GM23338 (cell line): ENCODE measurements around the gene FAF1. TPM values are rescaled to one million over a fixed set of nuclear protein-coding genes. Genes with fewer than 3 reads are reported as not detected.

Experiments
- ATAC-seq: fragments of 200-7000 bp; cut with Tn5 transposase; 3 replicates; pipeline ENCODE4 v1.9.1; 2020
- DNase-seq: peaks from one replicate; pipeline ENCODE4 v3.0.0-alpha.2; 2015; ENCODE audit warnings: low spot score
- H2AFZ ChIP-seq: fragments of 200-600 bp; sonication (generic); 2 replicates; pipeline ENCODE4 v1.8.0; 2016; ENCODE audit warnings: antibody characterized with exemption, mild to moderate bottlenecking, moderate library complexity
- H3F3A ChIP-seq: fragments of 200-600 bp; sonication (generic); replicated peaks from 2 replicates; pipeline ENCODE4 v1.8.0; 2017; ENCODE audit warnings: antibody characterized with exemption, mixed run types, low read depth
- H3K27ac ChIP-seq: fragments of 200-600 bp; sonication (generic); 2 replicates; pipeline ENCODE4 v1.6.1; 2016; ENCODE audit warnings: low read depth
- H3K27me3 ChIP-seq: fragments of 200-600 bp; sonication (generic); 2 replicates; pipeline ENCODE4 v1.8.0; 2016; ENCODE audit warnings: mild to moderate bottlenecking, mixed run types, moderate library complexity; ENCODE audit not compliant: insufficient read depth
- H3K36me3 ChIP-seq: fragments of 200-600 bp; sonication (generic); 2 replicates; pipeline ENCODE4 v1.8.0; 2016; ENCODE audit warnings: mild to moderate bottlenecking; ENCODE audit not compliant: insufficient read depth
- H3K4me1 ChIP-seq: fragments of 200-600 bp; sonication (generic); 2 replicates; pipeline ENCODE4 v1.8.0; 2016; ENCODE audit warnings: mild to moderate bottlenecking, moderate library complexity; ENCODE audit not compliant: insufficient read depth
- H3K4me2 ChIP-seq: fragments of 200-600 bp; sonication (generic); 2 replicates; pipeline ENCODE4 v1.7.1; 2017; ENCODE audit warnings: mixed run types
- H3K4me3 ChIP-seq: fragments of 200-600 bp; sonication (generic); 2 replicates; pipeline ENCODE4 v1.6.1; 2016; ENCODE audit warnings: mixed run types
- H3K79me2 ChIP-seq: fragments of 200-600 bp; sonication (generic); replicated peaks from 2 replicates; pipeline ENCODE4 v1.8.0; 2017; ENCODE audit warnings: mild to moderate bottlenecking; ENCODE audit not compliant: insufficient read depth
- H3K9me2 ChIP-seq: fragments of 200-600 bp; sonication (generic); 2 replicates; pipeline ENCODE4 v1.8.0; 2017; ENCODE audit not compliant: insufficient read depth
- H4K20me1 ChIP-seq: fragments of 200-600 bp; sonication (generic); replicated peaks from 2 replicates; pipeline ENCODE4 v1.8.0; 2017; ENCODE audit warnings: mild to moderate bottlenecking; ENCODE audit not compliant: insufficient read depth
- H3K27ac Mint-ChIP-seq: 2 replicates; pipeline ENCODE4 v1.8.0; 2020; ENCODE audit warnings: inconsistent platforms, mild to moderate bottlenecking, moderate library complexity, mixed read lengths
- H3K27me3 Mint-ChIP-seq: 3 replicates; pipeline ENCODE4 v1.8.0; 2022; ENCODE audit warnings: low read depth, mild to moderate bottlenecking, moderate library complexity, mixed read lengths, inconsistent platforms; ENCODE audit not compliant: insufficient read depth, poor library complexity
- H3K36me3 Mint-ChIP-seq: 3 replicates; pipeline ENCODE4 v1.8.0; 2021; ENCODE audit warnings: low read depth, mild to moderate bottlenecking, inconsistent platforms, moderate library complexity, mixed read lengths
- H3K4me1 Mint-ChIP-seq: 3 replicates; pipeline ENCODE4 v1.8.0; 2020; ENCODE audit warnings: mild to moderate bottlenecking, inconsistent platforms, mixed read lengths
- H3K4me3 Mint-ChIP-seq: 3 replicates; pipeline ENCODE4 v1.8.0; 2021; ENCODE audit warnings: moderate library complexity, mild to moderate bottlenecking, inconsistent platforms, mixed read lengths
- H3K9me3 Mint-ChIP-seq: 3 replicates; pipeline ENCODE4 v1.8.0; 2020; ENCODE audit warnings: moderate library complexity, mild to moderate bottlenecking, inconsistent platforms, mixed read lengths
- CREB1 ChIP-seq: fragments of 250-450 bp; sonication (Bioruptor Pico); IDR thresholded peaks from 2 replicates; pipeline ENCODE4 v1.5.0; 2020; ENCODE audit warnings: low read depth, mild to moderate bottlenecking, moderate library complexity
- ETS1 ChIP-seq: IDR thresholded peaks from 2 replicates; pipeline ENCODE4 v1.6.1; 2016; ENCODE audit warnings: antibody characterized with exemption
- EZH2 ChIP-seq: fragments of 200-600 bp; sonication (generic); IDR thresholded peaks from one replicate; pipeline ENCODE4 v1.8.0; 2017; ENCODE audit warnings: antibody characterized with exemption, mild to moderate bottlenecking, low read depth; ENCODE audit not compliant: unreplicated experiment
- EZH2phosphoT487 ChIP-seq: fragments of 200-600 bp; sonication (generic); IDR thresholded peaks from one replicate; pipeline ENCODE4 v1.8.1; 2018; ENCODE audit warnings: antibody characterized with exemption; ENCODE audit not compliant: unreplicated experiment
- JUNB ChIP-seq: IDR thresholded peaks from one replicate; pipeline ENCODE4 v1.6.1; 2016; ENCODE audit warnings: antibody characterized with exemption; ENCODE audit not compliant: unreplicated experiment
- NANOG ChIP-seq: IDR thresholded peaks from 2 replicates; pipeline ENCODE4 v1.6.1; 2016; ENCODE audit warnings: antibody characterized with exemption, borderline replicate concordance
- POLR2AphosphoS5 ChIP-seq: IDR thresholded peaks from 2 replicates; pipeline ENCODE4 v1.6.1; 2016; ENCODE audit warnings: antibody characterized with exemption, low read depth
- REST ChIP-seq: IDR thresholded peaks from one replicate; pipeline ENCODE4 v1.6.1; 2018; ENCODE audit warnings: antibody characterized with exemption; ENCODE audit not compliant: unreplicated experiment
- STAT1 ChIP-seq: IDR thresholded peaks from one replicate; pipeline ENCODE4 v1.6.1; 2016; ENCODE audit warnings: antibody characterized with exemption; ENCODE audit not compliant: unreplicated experiment
- ZNF114 ChIP-seq: fragments of 250-450 bp; sonication (Bioruptor Pico); IDR thresholded peaks from 2 replicates; pipeline ENCODE4 v1.5.0; 2020; ENCODE audit warnings: mild to moderate bottlenecking, moderate library complexity
- ZNF331 ChIP-seq: fragments of 250-450 bp; sonication (Bioruptor Pico); IDR thresholded peaks from 2 replicates; pipeline ENCODE4 v1.5.0; 2020; ENCODE audit warnings: low read depth, mild to moderate bottlenecking, moderate library complexity
- ZNF462 ChIP-seq: fragments of 250-450 bp; sonication (Bioruptor Pico); IDR thresholded peaks from 2 replicates; pipeline ENCODE4 v1.5.0; 2020; ENCODE audit warnings: mild to moderate bottlenecking, moderate library complexity
- polyA plus RNA-seq: library from polyadenylated mRNA; unstranded; fragments of >200 nt; fragmentation: Nextera tagmentation; extraction: Ambion mirVana; gene quantifications from 2 replicates; pipeline ENCODE4 v1.2.1, GENCODE V29; 2016
- total RNA-seq: library from RNA; depleted of rRNA; stranded (reverse); fragments of >200 nt; shearing (Covaris generic); gene quantifications from 2 replicates; pipeline ENCODE4 v1.2.3, GENCODE V29; 2014

Gene FAF1
- total and polyA plus RNA-seq, 2 experiments from 2014 or later = 24.1 to 53.2 TPM

- TF ChIP-seq ETS1 (no peak), EZH2 (no peak), ZNF331 (CRISPR knock-in tag) (no peak), JUNB (no peak), NANOG (no peak), REST (no peak), ZNF114 (no peak), STAT1 (no peak)
Measured at GRCh38 chr1:50611675-50612074, 348.4 kb downstream of the FAF1 start (continued).

- no peaks in the 10 kb centered on the region for H3K27me3 ChIP-seq
- no peak overlapping the region for H3K4me2 ChIP-seq
- no peaks in the 10 kb centered on the region for H3K79me2 ChIP-seq
- DNase-seq (peak; percentile 51), ATAC-seq (peak; percentile 57; the same call in 2 of the 3 replicates)
- peaks cover 7% of the 10 kb centered on the region for H3K4me1 ChIP-seq
- no peak overlapping the region for H3K4me3 Mint-ChIP-seq
- peaks cover 8% of the 10 kb centered on the region for H3K4me1 Mint-ChIP-seq
- H3K9me3 Mint-ChIP-seq = no peaks in the 10 kb centered on the region
- no peak overlapping the region for H3K27ac ChIP-seq
- H2AFZ ChIP-seq = no peak overlapping the region
- no peak overlapping the region for H3K4me3 ChIP-seq
- no peaks in the 10 kb centered on the region for H3K9me2 ChIP-seq
- H3K36me3 Mint-ChIP-seq = no peaks in the 10 kb centered on the region
- H3K27ac Mint-ChIP-seq = no peak overlapping the region
- no peaks in the 10 kb centered on the region for H4K20me1 ChIP-seq
- no peaks in the 10 kb centered on the region for H3K27me3 Mint-ChIP-seq
- H3K36me3 ChIP-seq = no peaks in the 10 kb centered on the region
- H3F3A ChIP-seq = no peaks in the 10 kb centered on the region
- TF ChIP-seq CREB1 (CRISPR knock-in tag) (no peak), EZH2phosphoT487 (no peak), ETS1 (no peak), ZNF462 (no peak), POLR2AphosphoS5 (no peak), JUNB (no peak), ZNF331 (CRISPR knock-in tag) (no peak)
Measured at GRCh38 chr1:50610563-50610962, 349.5 kb downstream of the FAF1 start.
